Fibroblast of skin of abdomen (primary cell): ENCODE measurements around the gene FBXW11.

Experiments
- DNase-seq: peaks from one replicate; pipeline ENCODE4 v3.0.0-alpha.2; 2013

FBXW11 gene

DNA sequence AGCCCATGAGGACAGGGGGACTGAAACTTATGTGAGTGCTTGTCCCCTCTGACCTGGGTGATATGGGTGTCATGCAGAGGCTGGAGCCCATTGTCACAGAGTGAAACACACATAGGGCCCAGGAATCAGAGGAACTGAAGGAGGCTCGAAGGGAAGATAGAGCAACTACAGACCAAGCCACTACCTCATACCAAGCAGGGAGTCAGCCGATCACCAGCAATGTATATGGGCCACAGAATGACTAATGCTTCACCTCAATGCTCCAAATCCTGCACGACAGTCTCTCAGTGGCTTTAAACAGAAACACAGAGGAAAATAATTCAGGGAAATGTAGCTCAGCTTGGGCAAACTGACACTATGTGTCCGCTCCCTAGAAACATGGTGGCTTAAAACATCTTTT is 8.9 kb upstream of the FBXW11 start:
- no peak for DNase-seq

DNA sequence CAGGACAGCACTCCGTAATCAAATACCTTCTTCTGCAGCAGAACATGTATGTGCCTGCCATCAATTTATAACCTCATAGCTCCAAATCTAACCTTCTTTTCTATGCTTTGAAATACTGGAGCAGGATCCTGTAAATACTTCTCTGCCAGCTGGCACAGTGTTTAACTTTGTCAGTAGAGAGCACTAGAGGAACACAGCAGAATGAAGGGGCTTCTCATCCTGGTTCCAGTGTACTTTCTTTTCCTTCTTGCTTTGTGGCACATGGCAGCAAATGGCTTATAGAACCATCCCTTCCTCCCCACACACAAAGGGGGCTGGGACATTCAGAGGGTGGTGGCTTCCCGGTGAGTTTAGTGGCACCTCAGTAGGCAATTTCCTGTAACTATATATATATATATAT is 3.8 kb upstream of the FBXW11 start:
- peak; percentile 18 for DNase-seq

DNA sequence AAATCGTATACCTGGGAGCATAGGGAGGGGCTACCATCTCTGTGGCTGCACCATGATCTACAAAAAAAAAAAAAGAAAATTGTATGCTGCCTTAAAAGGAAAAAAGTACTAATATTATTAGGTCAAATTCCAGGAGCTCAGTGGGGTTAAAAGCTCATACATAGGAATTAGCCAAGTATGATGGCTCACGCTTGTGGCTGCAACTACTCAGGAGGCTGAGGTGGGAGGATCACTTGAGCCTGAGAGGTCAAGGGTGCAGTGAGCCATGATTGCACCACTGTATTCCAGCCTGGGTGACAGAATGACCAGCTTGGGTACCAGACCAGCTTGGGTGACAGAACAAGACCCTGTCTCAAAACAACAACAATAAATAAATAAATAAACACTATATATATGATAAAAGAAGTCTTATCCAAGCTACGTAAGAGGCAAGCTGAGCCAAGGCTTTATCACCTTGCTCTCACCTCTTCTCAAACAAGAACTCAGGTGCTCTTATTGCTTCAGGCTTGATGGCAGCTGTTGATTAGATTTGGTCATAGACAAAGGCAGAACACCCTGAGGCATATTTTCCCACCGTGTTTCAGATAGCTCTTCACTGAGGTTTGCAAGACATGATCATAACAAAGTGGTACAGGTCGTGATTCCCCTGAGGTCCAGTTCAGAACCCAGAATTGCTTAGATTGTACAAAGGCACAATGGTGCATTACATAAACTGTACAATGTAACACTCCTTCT is 3.3 kb upstream of the FBXW11 start:
- DNase-seq, result no peak

DNA sequence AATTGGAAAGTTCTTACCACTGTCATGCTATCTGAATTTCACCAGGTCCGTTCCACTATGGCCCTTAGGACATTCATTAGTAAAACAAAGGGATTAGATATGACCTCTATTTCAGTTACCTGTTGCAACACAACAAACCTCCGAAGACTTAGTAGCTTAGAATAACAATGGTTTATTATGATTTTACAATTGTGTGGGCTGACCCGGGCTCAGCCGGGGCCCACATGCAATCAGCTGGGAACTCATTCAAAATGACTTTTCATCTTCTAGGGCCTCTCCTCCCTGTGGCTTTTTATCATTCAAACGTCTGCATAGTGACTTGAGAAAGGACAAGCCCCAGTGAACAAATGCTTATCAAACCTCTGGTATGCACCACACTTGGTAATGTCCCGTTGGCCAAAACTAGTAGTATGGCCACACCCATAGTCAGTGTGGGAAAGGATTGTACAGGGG is 2.3 kb upstream of the FBXW11 start:
- DNase-seq, result no peak

DNA sequence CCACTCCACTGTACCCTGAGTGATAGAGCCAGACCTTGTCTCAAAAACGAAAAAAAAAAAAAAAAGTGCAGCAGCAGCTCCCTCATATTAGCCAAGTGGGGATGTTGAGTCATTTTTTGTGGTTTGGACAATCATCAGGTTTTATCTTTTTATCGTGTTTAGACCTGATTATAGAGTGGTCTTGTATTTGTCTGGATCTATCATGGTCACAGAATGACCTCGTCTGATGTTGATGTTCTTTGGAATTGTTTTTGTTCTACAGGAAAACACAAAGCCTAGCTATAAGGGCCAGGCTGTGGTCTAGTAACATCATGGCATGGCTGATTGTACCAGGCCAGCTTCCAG is 1.6 kb upstream of the FBXW11 start:
- DNase-seq, result peak; percentile 55

DNA sequence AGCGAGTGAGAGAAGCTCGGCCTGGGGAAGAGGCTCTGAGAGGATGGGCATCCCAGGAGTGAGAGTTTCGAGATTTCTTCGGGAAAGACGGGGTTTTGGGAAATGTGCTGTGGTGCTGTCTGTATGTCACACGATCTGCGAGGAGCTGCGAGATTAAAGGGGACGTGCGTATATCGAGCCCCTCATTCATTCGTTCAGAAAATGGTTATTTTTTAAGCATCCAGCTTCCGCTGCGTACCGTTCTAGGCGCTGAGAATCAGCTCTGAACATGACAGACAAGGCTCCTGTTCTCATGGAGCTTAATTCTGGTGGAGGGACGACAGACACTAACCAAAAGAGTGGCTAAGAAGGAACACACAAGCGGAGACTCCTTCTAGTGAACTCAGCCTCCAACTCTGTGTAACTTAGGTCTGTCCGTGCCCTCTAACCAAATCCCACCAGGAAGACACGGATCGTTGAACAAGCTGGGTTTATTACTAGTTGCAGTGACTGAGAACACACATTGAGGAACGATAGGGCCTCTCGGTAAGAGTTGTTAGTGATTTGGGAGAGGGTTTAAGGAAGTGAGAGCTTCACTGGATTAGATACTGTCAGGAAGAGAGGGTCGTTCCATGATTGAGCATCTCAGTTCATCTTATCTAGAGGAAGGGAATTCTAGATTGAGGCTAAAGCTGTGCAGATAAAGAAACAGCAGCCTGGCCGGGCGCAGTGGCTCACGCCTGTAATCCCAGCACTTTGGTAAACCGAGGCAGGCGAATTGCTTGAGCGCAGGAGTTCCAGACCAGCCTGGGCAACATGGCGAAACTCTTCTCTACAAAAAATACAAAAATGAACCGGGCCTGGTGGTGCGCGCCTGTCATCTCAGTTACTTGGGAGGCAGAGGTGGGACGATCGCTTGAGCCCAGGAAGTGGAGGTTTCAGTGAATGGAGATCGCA is 1.0 kb upstream of the FBXW11 start:
- DNase-seq, result no peak

DNA sequence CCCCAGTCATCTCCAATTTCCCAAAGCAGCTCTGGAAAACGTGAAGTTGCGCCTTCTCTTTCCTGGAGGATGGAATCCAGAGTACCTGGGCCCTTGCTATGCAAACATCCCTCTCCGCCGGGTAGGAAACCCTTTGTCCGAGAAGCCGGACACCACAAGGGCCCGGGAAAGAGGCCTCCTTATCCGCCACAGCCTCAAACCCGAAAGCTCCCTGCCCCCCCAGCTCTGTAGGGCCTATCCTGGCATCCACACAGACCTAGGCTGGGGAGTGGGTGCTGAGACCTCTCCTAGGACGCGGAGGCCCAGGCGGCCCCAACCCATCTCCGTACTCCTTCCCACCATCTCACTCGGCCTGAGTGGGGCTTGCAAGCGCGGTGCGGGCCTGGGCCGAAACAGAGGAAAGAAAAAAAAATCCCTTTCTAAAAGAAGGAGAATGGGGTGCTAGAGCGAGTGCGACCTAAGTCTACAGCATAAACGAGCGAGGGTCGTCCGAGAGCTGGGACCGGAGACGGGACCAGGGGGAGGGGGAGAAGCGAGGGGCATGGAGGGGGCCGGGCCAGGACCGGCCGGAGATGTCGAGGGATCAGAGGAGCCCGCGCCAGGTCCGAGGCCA is 624 bp downstream of the FBXW11 start:
- DNase-seq, result no peak

DNA sequence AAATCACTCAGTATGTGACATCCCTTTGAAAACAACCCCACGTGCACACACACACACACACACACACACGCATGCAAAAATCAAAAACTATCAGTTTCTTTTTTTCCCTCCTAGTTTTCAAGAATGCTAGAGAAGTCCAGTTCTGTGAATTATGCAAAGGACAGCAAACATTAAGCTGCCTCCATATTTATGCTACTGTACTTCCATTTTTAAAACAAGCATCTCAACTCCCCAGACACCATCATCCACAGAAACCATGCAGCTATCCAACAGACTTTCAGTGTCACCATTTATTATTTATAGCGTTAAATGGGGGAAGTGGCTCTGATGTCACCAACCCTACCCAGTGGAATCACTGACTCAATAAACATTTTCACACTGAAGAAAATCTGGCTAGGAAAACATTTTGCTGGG is 1.6 kb downstream of the FBXW11 start:
- no peak for DNase-seq

DNA sequence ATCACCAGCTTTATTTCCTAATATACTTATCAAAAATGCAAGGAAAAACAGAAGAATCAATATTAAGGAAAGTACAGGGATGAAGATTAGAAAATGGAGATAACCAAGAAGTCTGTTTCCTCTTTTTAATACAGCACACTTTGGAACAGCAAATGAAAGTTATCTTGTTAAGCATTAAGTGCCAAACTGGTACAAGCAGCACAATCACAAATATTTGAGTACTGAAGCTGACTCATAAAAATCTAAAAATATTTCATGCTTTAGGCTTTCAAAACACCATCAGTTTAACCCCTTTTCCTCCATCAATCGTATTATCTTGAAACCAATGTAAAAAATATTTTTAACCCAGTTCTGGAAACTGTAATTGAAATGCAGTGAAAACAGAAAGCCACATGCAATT is 2.7 kb downstream of the FBXW11 start:
- DNase-seq, result no peak

DNA sequence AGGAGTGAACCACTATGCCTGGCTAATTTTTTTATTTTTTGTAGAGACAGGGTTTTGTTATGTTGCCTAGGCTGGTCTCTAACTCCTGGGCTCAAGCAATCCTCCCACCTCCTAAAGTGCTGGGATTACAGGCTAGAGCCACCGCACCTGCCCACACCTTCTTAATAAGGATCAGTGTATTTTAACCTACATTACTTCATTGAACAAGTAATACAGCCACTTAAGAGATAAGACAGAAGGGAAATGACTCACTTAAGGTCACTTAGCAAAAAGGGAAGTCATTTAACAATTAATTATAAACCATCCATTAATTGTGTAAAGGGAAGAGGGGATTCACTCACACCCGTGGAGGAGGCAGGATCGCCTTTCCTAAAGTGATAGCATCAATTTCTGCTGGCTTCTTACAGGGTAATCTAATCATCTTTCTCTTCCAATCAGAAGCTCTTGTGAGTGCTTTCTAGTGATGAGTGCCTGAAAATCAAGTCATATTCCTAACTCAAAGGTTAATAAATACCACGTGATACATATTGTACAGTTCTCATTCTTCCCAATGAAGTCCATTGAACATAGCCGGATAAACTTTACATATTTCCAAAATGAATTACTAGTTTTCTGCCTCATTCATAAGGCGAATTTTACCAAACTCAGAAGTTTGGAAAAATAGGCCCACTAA is 3.5 kb downstream of the FBXW11 start:
- no peak for DNase-seq

DNA sequence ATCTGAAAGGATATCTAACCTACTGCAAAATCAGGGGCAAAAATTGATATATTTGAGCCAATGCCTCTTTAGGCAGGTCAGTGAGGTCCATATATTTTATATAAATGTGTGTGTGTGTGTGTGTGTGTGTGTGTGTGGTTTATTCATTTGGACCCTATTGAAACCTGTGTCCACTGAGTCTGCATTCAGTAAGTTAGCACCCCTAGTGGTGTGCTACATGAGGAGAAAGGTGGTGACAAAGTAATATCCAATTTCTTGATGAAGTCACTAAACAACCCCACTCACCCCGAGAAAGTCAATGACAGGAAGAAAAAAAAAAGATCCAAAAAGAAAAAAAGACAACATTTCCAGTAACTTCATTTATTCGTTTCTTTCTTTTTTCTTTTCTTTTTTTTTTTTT is 4.1 kb downstream of the FBXW11 start:
- DNase-seq, result no peak

DNA sequence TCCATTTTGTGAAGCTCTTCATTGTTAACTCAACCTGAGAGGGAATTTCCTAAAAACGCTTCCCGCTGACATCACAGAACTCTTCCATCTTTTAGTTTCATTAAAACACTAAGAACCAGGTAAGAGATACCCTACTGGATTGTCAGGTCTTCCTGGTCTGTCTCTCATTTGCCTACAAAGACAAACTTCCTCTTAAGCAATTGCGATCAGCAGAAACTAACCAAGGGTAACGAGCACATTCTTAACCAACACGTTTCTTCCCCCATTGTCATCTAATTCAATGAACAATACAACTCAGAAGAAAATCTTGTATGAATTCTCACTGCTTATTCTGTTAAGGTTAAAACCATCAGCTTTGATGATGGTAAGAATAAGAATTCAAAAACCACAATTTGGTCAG is 6.6 kb downstream of the FBXW11 start:
- no peak for DNase-seq

DNA sequence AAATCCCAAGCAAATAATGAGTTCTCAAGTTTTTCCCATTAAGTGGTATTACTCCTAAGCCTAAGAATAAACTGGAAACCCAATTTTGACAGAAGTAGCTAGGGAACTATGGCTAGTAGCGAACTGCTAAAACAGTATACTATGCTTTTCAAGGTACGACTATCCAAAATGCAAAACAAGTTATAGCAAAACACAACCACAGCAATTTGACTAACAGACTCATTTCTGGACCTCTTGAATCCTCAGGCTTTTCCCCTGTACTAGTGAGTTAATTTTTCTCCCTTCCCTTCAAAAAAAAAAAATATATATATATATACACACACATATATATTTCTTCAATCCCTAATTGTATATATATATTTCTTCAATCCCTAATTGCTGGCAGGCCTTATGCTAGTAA is 7.3 kb downstream of the FBXW11 start:
- DNase-seq, result no peak

DNA sequence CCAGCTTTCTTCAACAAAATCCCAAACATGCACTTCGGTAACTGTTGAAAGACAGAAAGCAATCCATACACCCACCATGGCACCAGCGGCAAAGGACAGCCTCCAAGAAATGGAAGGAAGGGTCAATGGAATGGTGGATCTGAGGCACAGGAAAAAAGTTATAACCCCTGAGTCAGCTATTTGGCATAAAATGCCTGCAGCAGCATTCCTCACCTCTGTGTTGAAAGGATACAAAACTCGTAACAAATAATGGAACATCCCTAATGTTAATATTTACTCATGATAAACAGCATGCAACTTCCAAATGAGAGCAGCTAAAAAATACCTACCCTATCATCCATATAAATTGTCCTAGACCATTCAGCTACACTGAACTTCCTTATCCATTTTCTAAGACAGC is 9.4 kb downstream of the FBXW11 start:
- no peak for DNase-seq

DNA sequence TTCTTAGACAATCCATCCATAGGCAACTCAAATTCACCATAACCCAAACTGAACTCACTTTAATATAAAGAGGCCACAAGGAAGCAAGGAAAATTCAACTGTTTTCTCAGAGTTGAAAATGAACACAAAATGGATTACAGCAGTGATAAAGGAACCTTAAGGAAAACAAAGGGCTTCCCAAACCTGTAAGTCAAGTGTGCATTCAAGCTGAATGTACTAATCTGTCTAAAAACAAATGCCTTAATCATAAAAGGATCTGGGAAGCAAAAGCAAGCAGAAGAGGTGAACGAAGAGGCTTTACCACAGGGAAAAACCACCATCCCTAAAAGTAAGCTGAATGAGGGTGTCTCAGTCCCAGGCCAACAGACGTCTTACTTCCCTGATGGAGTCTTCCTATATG is 13.6 kb downstream of the FBXW11 start:
- DNase-seq, result no peak

DNA sequence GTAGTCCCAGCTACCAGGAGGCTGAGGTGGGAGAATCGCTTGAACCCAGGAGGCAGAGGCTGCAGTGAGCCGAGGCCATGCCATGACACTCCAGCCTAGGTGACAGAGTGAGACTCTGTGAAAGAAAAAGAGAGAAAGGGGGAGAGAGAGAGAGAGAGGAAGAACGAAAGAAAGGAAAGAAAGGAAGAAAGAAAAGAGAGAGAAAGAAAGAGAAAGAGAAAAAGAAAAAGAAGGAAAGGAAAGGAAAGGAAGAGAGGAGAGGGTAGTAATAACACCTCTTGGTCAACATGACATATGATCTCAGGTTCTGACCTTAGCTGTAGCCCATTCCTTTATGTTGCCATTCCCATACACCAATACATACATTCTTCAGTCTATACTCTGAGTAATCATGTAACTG is 14.1 kb downstream of the FBXW11 start:
- no peak for DNase-seq

DNA sequence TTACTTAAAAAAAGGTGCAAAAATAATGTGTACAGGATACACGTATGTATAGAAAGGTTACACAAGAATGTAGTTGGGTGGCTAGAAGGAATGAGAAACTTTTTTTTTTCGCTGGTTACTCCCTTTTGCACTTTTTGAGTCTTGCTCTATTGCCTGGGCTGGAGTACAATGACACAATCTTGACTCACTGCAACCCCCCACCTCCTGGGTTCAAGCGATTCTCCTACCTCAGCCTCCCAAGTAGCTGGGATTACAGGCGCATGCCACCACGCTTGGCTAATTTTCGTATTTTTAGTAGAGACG is 15.8 kb downstream of the FBXW11 start:
- DNase-seq, result no peak

DNA sequence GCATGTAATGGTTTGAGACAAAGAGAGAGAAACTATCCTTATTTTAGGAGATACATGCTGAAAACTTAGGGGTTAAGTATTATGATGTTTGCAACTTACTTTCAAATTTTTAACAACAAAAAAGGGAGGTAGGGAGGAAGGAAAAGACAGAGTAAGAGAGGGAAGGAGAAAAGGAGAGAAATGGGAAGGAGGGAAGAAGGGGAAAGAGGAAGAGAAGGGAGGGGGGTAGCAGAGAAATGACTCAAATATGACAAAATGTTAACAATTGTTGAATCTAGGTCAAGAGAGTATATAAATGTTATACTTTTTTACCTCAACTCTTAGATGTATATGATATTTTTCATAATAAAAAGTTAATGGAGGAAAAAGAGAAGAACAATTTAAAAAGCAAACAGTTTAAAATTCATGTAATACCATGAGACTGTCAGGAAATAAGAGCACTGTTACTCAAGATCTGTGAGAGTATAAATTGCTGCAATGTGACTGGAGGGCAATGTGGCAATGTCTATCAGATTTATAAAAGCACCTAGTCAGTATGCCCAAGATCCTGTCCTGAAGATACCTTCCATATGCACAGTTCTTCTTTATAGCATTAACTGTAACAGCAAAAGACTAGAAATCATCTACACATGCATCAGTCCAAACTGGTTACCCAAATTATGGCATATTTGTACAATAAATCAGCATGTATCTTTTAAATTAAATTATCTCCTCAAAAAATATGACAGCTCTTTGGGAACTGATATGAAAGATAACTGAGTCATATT is 16.3 kb downstream of the FBXW11 start:
- no peak for DNase-seq

DNA sequence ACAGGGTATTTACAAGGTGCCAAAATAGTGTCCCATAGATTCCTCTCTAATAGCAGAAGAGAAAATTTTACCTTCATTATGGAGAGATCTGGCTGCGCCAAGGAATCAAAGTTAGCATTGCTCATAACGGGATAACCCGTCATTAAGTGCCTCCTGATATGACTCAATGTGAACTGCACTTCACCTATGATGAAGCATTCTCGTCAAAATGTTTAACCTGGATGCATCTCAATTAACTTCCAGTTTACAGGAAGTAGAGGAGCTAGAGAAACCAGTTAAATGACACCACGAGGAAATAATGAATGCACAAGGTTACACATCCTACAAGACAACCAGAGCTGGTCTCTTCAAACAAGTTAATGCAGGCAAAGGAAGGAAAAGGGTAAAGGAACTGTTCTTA is 17.2 kb downstream of the FBXW11 start:
- no peak for DNase-seq

DNA sequence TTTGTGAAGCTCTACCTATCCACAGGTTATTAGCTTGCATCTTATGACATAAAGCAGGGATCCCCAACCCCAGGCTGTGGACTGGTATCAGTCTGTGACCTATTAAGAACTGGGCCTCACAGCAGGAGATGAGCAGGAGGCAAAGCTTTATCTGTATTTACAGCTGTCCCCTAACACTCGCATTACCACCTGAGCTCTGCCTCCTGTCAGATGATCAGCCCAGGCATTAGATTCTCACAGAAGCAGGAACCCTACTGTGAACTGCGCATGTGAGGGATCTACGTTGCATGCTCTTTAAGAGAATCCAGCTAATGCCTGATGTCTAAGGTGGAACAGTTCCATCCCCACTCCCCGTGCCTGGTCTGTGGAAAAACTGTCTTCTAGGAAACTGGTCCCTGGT is 19.7 kb downstream of the FBXW11 start:
- DNase-seq, result no peak

DNA sequence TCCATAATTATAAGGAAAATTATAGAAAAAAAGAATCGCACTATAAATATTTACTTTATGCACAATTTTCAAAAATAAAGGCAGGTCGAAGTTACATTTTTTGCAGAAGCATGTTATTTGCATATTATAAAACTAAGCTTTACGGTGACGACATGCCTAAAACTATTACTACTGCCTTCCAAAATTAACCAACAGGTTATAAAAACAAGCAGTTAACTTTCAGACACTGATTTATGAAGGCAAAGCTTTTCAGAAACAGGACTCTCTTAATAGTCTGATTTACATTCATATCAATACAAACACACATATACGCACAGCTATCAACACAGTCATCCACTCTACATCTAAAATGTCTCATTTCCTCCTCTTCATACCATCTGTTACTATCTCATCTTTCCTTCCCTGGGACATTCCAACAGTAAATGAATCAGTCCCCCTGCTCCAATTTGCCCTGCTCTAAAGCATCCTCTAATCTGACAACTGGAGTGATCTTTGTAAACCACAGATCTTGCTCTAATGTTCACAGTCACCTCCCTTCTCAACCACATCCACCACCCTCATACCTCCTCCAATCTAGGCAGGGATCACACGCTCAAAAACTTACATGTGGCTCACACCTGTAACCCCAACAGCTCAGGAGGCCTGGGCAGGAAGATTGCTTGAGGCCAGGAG is 21.6 kb downstream of the FBXW11 start:
- peak; percentile 91 for DNase-seq

DNA sequence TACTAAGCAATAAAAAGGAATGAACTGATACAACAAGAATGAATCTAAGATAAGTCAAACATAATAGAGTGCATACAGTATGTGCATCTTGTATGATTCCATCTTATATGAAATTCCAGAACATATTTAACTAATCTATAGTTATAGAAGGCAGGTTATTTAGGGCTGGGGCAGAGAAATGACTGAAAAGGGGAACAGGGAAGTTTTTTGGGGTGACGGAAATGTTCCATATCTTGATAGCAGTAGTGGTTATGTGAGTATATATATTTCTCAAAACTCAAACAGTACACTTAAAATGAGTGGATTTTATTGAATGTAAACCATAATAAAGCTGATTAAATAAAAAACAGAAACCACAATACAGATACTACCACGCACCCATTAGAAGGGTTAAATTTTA is 24.6 kb downstream of the FBXW11 start:
- no peak for DNase-seq
